NB4 (cell line): ENCODE measurements around the gene F5.

Source experiments
- CTCF ChIP-seq: IDR thresholded peaks from one replicate; pipeline ENCODE4 v1.5.1; 2012; ENCODE audit warnings: low read depth, low read length
- MAX ChIP-seq: IDR thresholded peaks from 2 replicates; pipeline ENCODE4 v1.6.1; 2011; ENCODE audit warnings: low read depth, low read length
- POLR2A ChIP-seq: IDR thresholded peaks from 2 replicates; pipeline ENCODE4 v1.6.1; 2011; ENCODE audit warnings: mild to moderate bottlenecking; ENCODE audit not compliant: insufficient read length; ENCODE audit errors: extremely low read depth

- TF ChIP-seq CTCF (no peak), POLR2A (no peak), MAX (no peak)
These were observed 70.6 kb downstream of the F5 start for GRCh38 chr1:169515641-169516040.
